Ecto neural progenitor cell (in vitro differentiated cells): ENCODE measurements around the gene EFNB1.

ENCODE experiments used
- DNase-seq: peaks from one replicate; pipeline ENCODE4 v3.0.0-alpha.2; 2018; ENCODE audit warnings: low spot score

EFNB1 gene

GRCh38 chrX:68843992-68844391, 15.2 kb downstream of the EFNB1 start:
- no peak for DNase-seq

DNA sequence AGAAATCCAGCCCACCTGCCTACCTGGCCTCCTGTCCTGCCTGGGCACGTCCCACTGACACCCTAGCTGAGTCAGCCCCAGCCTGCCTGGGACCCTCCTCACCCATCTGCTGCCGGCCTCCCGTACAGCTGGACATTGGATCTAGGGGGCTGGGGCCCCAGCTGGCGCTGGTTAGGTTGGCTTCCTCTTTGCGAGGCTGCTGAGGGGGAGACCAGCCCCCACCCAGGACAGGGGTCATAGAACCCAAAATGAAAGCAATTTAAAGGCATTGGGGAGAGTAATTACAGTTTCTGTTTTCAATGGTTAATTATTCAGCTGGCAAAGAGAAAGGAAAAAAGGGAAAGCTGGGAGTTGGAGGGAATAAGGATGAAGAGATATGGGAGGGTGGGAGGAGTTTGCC, 15.8 kb downstream of the EFNB1 start:
- DNase-seq: no peak

- peak; percentile 77 for DNase-seq
These were observed 17.7 kb downstream of the EFNB1 start for GRCh38 chrX:68846536-68846935.

DNA sequence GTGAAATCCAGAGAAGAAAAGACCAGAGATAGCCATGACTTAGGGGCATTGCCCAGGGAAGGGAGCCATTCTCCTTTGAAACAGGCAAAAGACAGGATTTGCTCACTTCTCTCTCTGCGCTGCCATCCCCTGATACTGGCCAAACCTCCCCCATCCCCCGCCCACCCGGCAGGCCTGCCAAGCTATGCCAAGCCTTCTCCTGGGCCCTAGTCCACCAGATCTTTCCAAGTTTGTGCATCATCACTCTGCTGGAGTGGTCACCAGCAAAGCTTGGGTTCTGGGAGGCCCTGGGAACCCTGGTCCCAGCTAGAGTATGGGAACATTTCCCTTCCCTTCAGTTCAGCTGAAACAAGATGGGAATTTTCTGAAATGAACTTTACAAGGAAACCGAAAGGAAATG, 18.4 kb downstream of the EFNB1 start:
- DNase-seq: no peak

DNA sequence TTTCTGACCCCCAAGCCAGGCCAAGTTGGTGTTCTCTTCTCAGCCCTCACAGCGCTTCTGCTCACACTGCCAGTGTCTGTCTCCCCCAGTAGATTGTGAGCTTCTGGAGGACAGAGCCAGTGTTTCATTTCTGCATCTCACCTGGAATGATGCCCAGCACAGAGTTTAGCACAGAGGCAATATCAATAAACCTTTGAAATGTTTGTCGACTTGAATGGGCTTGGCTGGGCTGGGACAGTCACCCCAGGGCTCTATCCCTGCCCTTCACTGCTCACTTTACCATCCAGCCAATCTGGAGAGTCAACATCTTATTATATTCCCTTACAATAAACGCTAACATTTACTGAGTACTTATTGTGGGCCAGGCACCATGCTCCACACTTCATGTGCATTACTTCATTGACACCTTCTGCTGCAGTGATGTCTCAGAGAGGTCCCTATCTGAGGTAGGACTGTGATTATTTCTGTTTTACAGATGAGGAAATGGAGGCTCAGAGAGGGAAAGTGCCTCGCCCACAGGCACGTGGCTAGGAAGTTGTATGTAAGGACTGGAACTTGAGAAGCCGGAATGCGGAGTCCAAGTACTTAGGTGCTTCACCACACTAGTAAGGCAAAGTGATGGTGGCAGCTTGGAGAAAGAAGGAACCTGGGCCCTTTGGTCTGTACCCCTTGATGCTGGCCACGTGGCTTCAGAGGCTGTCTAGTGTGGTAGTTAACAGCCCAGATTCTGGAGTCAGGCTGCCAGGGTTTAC, 19.5 kb downstream of the EFNB1 start:
- DNase-seq: no peak

- DNase-seq: no peak
These were observed 22.3 kb downstream of the EFNB1 start for GRCh38 chrX:68851082-68851481.

DNA sequence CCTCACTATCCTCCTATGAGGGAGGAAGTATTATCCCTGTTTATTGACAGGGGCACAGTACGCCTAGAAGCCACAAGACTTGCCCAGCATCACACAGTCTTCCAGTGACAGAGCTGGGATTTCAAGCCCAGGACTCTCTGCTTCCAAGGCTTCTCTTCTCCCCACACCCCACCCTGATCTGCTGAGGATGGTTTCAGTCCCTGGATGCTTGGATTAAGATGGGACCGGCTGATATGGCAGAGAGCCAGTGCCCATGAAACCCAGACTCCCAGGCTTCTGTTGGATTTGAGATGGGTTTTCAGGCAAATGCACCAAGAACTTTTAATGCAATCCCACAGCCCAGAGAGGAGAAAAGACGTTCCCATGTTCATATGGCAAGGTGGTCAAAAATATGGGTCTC, 23.2 kb downstream of the EFNB1 start:
- DNase-seq: no peak

GRCh38 chrX:68853665-68854251, 24.9 kb downstream of the EFNB1 start:
- DNase-seq: no peak

DNA sequence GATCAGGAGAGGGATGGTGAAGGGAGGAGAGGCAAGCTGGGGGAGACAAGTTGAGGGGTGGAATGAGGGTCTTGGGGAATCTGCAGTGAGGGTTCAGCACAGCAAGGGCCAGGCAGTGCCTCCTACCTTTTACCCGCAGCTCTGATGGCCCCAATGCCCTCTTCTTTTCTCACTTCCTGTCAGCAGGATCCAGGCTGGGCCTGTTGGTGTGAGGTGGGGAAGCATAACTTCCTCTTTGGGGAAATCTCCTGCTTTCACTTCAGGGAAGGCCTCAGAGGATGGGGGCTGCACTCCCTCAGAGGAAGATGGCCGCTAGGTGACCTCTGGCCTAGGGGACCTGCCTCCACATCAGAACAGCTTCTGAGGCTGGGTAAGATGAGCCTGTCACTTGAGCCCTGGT, 36.5 kb downstream of the EFNB1 start:
- no peak for DNase-seq

- DNase-seq: no peak
These were observed 37.1 kb downstream of the EFNB1 start for GRCh38 chrX:68865926-68866325.

DNA sequence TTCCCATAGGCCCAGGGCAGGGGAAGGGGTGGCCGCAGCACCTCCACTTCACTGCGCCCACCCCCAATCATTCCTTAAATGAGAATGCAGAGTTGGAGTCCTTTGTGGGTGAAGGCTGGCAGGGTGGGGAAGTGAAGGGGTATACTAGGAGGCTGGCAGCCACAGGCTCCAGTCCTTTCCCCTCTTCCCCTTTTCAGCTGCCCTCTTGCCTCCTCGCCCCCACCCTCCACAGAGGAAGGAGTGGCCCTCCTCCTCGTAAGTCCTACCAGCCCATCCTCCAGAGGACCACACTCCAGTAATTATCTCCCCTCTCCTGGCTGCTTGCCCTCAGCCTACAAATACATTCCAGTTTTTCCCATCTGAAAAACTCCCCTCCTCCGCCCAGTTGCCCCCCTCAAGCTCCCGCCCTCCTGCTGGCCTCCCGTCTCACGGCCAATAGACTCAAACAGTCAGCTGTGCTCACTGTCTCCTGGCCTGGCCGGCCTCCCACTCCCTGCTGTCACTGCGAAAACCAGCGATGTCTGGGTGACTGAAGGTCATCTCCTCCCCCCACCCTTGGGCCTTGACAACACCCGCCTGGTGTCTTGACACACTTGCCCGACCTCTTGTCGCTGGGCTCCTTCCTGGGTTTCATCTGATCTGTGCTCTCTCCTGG, 38.8 kb downstream of the EFNB1 start:
- no peak for DNase-seq

GRCh38 chrX:68868316-68868715, 39.5 kb downstream of the EFNB1 start:
- no peak for DNase-seq

- no peak for DNase-seq
These were observed 40.3 kb downstream of the EFNB1 start for GRCh38 chrX:68868902-68869800.

DNA sequence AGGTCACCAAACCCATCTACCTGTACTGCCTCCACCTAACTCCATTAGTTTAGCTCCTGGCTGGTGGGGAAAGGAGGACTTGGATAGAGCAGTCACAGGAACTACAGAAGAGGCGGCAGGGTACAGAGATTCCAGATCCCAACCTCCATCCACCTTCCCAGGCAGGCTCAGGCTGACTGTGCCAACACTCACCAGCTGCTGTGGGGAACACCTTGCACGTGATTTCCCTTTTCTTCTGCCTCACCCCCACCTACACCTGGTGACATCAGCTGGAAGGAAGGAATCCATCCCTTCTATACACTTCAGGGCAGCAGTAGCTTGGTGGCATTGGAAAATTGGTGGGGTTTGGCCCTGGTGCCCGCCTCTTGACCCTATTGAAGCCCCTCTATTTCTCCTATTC, 41.5 kb downstream of the EFNB1 start:
- DNase-seq: no peak

GRCh38 chrX:68872171-68872570, 43.4 kb downstream of the EFNB1 start:
- no peak for DNase-seq

DNA sequence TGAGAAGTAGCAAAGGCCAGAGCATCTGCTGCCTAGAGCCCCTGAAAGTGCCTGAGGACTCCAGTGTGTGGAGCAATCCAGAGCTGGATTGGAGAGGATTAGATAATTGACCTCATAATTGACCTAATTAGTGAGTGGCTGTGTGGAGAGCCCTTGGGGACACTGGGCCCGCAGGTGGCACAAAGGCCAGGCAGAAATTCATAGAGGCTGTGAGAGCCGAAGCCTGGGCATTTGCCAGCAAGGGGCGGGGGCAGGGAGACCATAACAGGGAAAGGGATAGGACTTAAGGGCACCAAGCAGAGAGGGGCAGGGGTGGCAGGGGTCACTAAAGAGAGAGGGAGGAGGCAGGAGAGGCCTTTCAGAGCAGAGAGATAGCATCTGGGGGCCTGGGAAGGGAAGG, 45.3 kb downstream of the EFNB1 start:
- DNase-seq: no peak

GRCh38 chrX:68876731-68877130, 47.9 kb downstream of the EFNB1 start:
- no peak for DNase-seq

DNA sequence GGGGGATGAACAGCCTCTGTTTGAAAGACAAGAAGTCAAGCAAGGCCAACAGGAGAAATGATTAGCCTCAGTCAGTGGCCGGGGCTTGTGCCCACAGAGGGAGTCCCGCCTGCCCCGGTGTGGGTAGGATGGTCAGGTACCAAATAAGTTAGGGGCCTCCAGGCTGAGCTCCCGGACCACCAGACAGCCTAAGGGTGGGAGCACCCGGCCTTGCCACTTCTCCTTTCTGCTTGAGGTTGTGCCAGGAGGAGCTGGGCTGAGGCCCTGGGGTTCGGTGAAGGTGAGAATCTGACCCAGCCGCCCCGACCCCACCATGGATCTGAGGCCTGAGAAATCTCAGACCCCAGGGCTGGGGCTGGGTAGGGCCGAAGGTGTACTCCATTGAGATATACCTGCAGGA, 48.8 kb downstream of the EFNB1 start:
- no peak for DNase-seq

DNA sequence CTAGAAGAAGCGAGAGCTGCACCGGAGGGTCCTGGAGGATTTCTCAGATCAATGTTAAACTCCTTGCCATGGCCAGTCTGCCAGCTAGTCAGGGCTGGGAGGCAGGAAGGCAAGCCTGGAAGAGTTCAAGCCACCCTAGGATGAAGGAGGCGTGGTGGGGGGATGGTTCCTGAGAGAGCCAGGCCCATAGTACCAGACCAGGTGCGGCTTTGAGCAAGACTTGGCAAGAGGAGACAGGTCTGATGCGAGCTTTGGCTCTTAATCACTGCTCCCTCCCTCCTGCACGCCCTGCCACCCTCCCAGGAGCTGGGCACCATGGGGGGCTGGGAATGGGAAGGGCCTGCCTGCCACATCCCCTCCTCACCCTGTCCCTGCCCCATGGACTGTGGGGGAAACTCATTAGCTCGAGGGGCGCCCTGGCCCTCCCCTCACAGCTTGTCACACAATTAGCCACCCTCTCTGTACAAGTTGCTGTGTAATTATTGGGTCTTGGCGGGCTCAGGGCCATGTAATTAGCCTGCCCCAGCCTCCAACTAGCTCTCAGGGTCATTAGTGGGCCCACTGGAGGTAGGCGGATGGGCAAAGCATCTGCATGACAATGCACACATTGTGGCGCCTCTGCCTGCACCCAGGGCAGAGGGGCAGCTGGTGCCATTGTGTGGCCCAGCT, 50.3 kb downstream of the EFNB1 start:
- DNase-seq: no peak

GRCh38 chrX:68880846-68881552, 52.2 kb downstream of the EFNB1 start:
- DNase-seq: peak; percentile 68

GRCh38 chrX:68881911-68882310, 53.1 kb downstream of the EFNB1 start:
- no peak for DNase-seq
